Endodermal cell (in vitro differentiated cells): ENCODE results near the gene HAL. TPM values are rescaled to one million over a fixed set of nuclear protein-coding genes. Genes with fewer than 3 reads are reported as not detected.

Source experiments
- DNase-seq: peaks from one replicate; pipeline ENCODE4 v3.0.0-alpha.2; 2017
- H3K27ac ChIP-seq: 2 replicates; pipeline ENCODE4 v1.5.1; 2013; ENCODE audit warnings: mild to moderate bottlenecking, low read depth, low read length, moderate library complexity
- H3K27me3 ChIP-seq: 2 replicates; pipeline ENCODE4 v1.6.1; 2013; ENCODE audit warnings: mild to moderate bottlenecking, low read length, moderate library complexity; ENCODE audit not compliant: insufficient read depth, control insufficient read depth, poor library complexity, severe bottlenecking
- H3K36me3 ChIP-seq: 2 replicates; pipeline ENCODE4 v1.7.0; 2013; ENCODE audit warnings: mild to moderate bottlenecking, low read length, moderate library complexity; ENCODE audit not compliant: control insufficient read depth, insufficient read depth
- H3K4me1 ChIP-seq: one replicate; pipeline ENCODE4 v1.7.0; 2013; ENCODE audit warnings: low read length; ENCODE audit not compliant: control insufficient read depth, insufficient read depth
- H3K4me3 ChIP-seq: 2 replicates; pipeline ENCODE4 v1.5.1; 2013; ENCODE audit warnings: mild to moderate bottlenecking, low read length, moderate library complexity
- H3K9ac ChIP-seq: 2 replicates; pipeline ENCODE4 v1.6.1; 2013; ENCODE audit warnings: mild to moderate bottlenecking, low read length, moderate library complexity; ENCODE audit not compliant: poor library complexity, severe bottlenecking; ENCODE audit errors: extremely low read depth
- H3K9me3 ChIP-seq: 2 replicates; pipeline ENCODE4 v1.6.1; 2013; ENCODE audit warnings: mild to moderate bottlenecking, low read length, moderate library complexity; ENCODE audit not compliant: control insufficient read depth
- H3K27ac Mint-ChIP-seq: 2 replicates; pipeline ENCODE4 v1.8.0; 2020; ENCODE audit warnings: mixed read lengths
- H3K27me3 Mint-ChIP-seq: 2 replicates; pipeline ENCODE4 v1.8.0; 2021; ENCODE audit warnings: mild to moderate bottlenecking, mixed read lengths; ENCODE audit not compliant: insufficient read depth
- H3K36me3 Mint-ChIP-seq: 2 replicates; pipeline ENCODE4 v1.8.0; 2020; ENCODE audit warnings: low read depth, mixed read lengths
- H3K4me1 Mint-ChIP-seq: 2 replicates; pipeline ENCODE4 v1.8.0; 2020; ENCODE audit warnings: mixed read lengths
- H3K4me3 Mint-ChIP-seq: 2 replicates; pipeline ENCODE4 v1.8.0; 2020; ENCODE audit warnings: mild to moderate bottlenecking, moderate library complexity, mixed read lengths
- H3K9me3 Mint-ChIP-seq: 2 replicates; pipeline ENCODE4 v1.8.0; 2020; ENCODE audit warnings: mild to moderate bottlenecking, mixed read lengths
- CTCF ChIP-seq: fragments of 200-600 bp; sonication (generic); conservative IDR thresholded peaks from 2 replicates; pipeline ENCODE4 v1.5.0; 2021; ENCODE audit warnings: antibody characterized with exemption, mild to moderate bottlenecking
- WGBS, 2 experiments: methylation state at CpG; one replicate each; pipeline versions ENCODE4 v1.1.5 to v1.1.7; 2013; ENCODE audit warnings: missing lambda C conversion rate in 2 of 2, mixed read lengths in 1 of 2; ENCODE audit not compliant: insufficient coverage in 1 of 2, insufficient read length in 1 of 2; 5-methylcytosine and 5-hydroxymethylcytosine counted together
- total RNA-seq, 2 donors: library from RNA; stranded (reverse); fragmentation: NEBNext Ultra II Directional in 1 of 2; extraction: Animal tissue kit (Norgen Biotek cat#: 25700) in 1 of 2; gene quantifications; 2 replicates in 1 of 2; 3 replicates in 1 of 2; pipeline ENCODE4 v1.2.1, GENCODE V29; 2021

HAL gene
- total RNA-seq, 2 donors from 2014 or later = 0.31 to 0.49 TPM

DNA sequence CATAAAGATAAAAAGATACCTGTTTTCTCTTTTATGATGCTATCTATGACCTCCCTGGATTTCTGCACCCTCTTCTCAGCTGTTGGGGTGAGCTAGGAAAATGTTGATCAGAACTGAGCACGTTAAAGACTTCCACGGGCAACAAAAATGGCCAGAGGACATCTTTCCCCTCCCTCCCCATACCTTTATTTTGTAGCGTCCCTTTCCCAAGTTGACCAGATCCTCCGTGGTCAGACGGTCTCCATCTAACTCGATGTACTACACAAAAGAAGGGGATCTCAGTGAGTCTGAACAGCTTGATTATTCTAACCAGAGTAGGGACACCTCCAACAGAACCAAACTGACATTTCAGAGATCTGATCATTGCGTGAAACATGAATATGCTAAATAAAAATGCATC, 2.2 kb downstream of the HAL start:
- TF ChIP-seq CTCF = no peak
- H3K27ac Mint-ChIP-seq = no peak overlapping the region
- Histone ChIP-seq H3K4me3 (no peak overlapping the region), H3K9me3 (no peaks in the 10 kb centered on the region), H3K27me3 (no peaks in the 10 kb centered on the region), H3K4me1 (no peaks in the 10 kb centered on the region), H3K27ac (no peak overlapping the region), H3K36me3 (no peaks in the 10 kb centered on the region), H3K9ac (no peak overlapping the region)
- no peak for DNase-seq
- no peaks in the 10 kb centered on the region for H3K9me3 Mint-ChIP-seq
- H3K36me3 Mint-ChIP-seq = no peaks in the 10 kb centered on the region
- H3K27me3 Mint-ChIP-seq = peaks cover 9% of the 10 kb centered on the region
- 89 to 97% methylated on average over 4 to 7 of the region's 7 CpGs for WGBS, 2 experiments
- no peak overlapping the region for H3K4me3 Mint-ChIP-seq
- no peaks in the 10 kb centered on the region for H3K4me1 Mint-ChIP-seq

DNA sequence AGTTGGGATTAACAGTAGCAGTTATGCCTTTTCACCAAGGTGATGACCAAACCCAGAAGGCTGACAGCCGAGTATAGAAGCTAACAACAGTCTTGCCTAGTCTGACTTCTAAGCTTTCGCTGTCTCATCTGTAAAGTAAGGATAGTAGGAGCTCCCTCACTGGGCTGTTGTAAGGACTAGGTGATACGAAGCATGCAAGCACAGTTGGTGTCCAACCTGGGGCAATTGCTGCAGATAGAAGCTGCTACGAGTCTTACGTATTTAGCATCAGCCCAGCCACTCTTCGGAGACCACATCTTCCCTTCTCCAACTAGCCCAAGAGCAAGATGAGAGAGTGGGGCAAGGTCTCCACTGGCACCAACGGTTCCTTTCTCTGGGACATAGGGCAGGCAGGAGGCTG, 6.0 kb downstream of the HAL start:
- Histone ChIP-seq H3K36me3 (no peaks in the 10 kb centered on the region), H3K4me3 (no peak overlapping the region), H3K9me3 (no peaks in the 10 kb centered on the region), H3K27me3 (peaks cover 5% of the 10 kb centered on the region), H3K9ac (no peak overlapping the region), H3K27ac (no peak overlapping the region), H3K4me1 (no peaks in the 10 kb centered on the region)
- peaks cover 6% of the 10 kb centered on the region for H3K4me1 Mint-ChIP-seq
- TF ChIP-seq CTCF = no peak
- H3K27ac Mint-ChIP-seq = no peak overlapping the region
- WGBS, 2 experiments = 85 to 92% methylated on average over 3 to 7 of the region's 7 CpGs
- no peak overlapping the region for H3K4me3 Mint-ChIP-seq
- no peaks in the 10 kb centered on the region for H3K9me3 Mint-ChIP-seq
- no peaks in the 10 kb centered on the region for H3K36me3 Mint-ChIP-seq
- peak; percentile 58 for DNase-seq
- peaks cover 9% of the 10 kb centered on the region for H3K27me3 Mint-ChIP-seq

DNA sequence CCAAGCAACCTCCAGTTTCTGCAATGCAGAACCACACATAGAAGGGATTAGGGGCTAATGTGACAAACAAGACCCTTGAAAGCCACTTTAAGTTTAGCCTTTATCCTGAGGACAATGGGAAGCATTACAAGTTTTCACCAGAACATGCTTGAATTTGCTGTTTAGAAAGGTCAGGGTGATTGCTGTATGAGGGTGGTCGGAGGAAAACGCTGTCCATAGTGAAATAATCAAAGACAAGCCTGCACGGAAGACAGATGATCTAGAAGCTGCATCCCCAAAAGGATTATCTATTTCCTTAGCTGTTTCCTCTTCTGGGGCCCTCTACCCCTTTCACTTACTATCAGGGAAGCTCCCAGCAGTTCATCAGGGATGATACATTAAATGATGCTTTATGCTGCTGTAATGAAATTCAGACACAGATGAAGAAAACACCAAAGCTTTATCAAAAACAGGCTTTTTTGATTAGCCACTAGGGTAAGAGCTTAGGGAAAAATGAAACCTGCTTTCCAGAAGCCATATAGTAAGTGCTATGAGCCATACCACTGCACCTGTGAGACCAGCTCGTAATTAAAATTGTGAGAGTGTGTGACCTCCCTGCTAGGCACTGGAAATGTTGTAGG, 6.5 kb downstream of the HAL start:
- DNase-seq = no peak
- Histone ChIP-seq H3K9me3 (no peaks in the 10 kb centered on the region), H3K4me3 (no peak overlapping the region), H3K27me3 (peaks cover 5% of the 10 kb centered on the region), H3K9ac (no peak overlapping the region), H3K4me1 (no peaks in the 10 kb centered on the region), H3K27ac (no peak overlapping the region), H3K36me3 (no peaks in the 10 kb centered on the region)
- Mint-ChIP-seq H3K4me3 (no peak overlapping the region), H3K27ac (no peak overlapping the region), H3K36me3 (no peaks in the 10 kb centered on the region), H3K9me3 (no peaks in the 10 kb centered on the region), H3K27me3 (peaks cover 9% of the 10 kb centered on the region), H3K4me1 (peaks cover 6% of the 10 kb centered on the region)
- no peak for TF ChIP-seq CTCF
- 93% methylated on average over 4 of the region's 4 CpGs; no CpG with 5 or more reads in 1 of the 2 experiments for WGBS, 2 experiments
